AML-193 (cell line): ENCODE measurements around the gene LFNG.

Experiments
- DNase-seq, 2 experiments: peaks; one replicate each; lab custom pipeline; 2025; lab: John Stamatoyannopoulos, UW

Gene LFNG

GRCh38 chr7:2484868-2485267 lies 34.7 kb upstream of the LFNG start:
- no peak for DNase-seq

GRCh38 chr7:2487586-2488271 lies 31.8 kb upstream of the LFNG start:
- no peak for DNase-seq

- no peak for DNase-seq
Observed at GRCh38 chr7:2488272-2488645, 31.3 kb upstream of the LFNG start.

GRCh38 chr7:2488681-2489080 lies 30.9 kb upstream of the LFNG start:
- no peak for DNase-seq

GRCh38 chr7:2490181-2490651 lies 29.4 kb upstream of the LFNG start:
- no peak for DNase-seq

GRCh38 chr7:2492038-2492437 lies 27.5 kb upstream of the LFNG start:
- DNase-seq: no peak

GRCh38 chr7:2493205-2494164 lies 26.1 kb upstream of the LFNG start:
- no peak for DNase-seq

- DNase-seq: no peak
Observed at GRCh38 chr7:2494191-2495130, 25.1 kb upstream of the LFNG start.

GRCh38 chr7:2495418-2496299 lies 23.9 kb upstream of the LFNG start:
- no peak for DNase-seq

- DNase-seq: no peak
Observed at GRCh38 chr7:2496375-2496774, 23.2 kb upstream of the LFNG start.

- no peak for DNase-seq
Observed at GRCh38 chr7:2497065-2497464, 22.5 kb upstream of the LFNG start.

GRCh38 chr7:2497500-2498336 lies 21.9 kb upstream of the LFNG start:
- DNase-seq: no peak

- no peak for DNase-seq
Observed at GRCh38 chr7:2498708-2499107, 20.9 kb upstream of the LFNG start.

- DNase-seq: no peak
Observed at GRCh38 chr7:2499181-2499580, 20.4 kb upstream of the LFNG start.

GRCh38 chr7:2499719-2500430 lies 19.7 kb upstream of the LFNG start:
- no peak for DNase-seq

GRCh38 chr7:2500701-2501100 lies 18.9 kb upstream of the LFNG start:
- no peak for DNase-seq

- no peak for DNase-seq
Observed at GRCh38 chr7:2501947-2502646, 17.5 kb upstream of the LFNG start.

GRCh38 chr7:2502647-2502966 lies 17.0 kb upstream of the LFNG start:
- no peak for DNase-seq
